HepG2 (cell line): ENCODE results near the gene ATP5F1E. TPM values are rescaled to one million over a fixed set of nuclear protein-coding genes. Genes with fewer than 3 reads are reported as not detected.

Experiments used
- HMG20B ChIP-seq: conservative IDR thresholded peaks from 2 replicates; pipeline ENCODE4 v1.6.1; 2016; ENCODE audit warnings: missing genetic modification reagents, missing compliant biosample characterization
- HOXA3 ChIP-seq: sonication (generic); formaldehyde crosslinking; IDR thresholded peaks from 2 replicates; pipeline ENCODE4 v1.5.0; 2020; ENCODE audit warnings: missing genetic modification reagents
- KDM2A ChIP-seq: sonication (generic); formaldehyde crosslinking; IDR thresholded peaks from 2 replicates; pipeline ENCODE4 v1.4.0; 2020; ENCODE audit warnings: low read depth, missing genetic modification reagents, borderline replicate concordance
- SALL2 ChIP-seq: sonication (generic); formaldehyde crosslinking; IDR thresholded peaks from 2 replicates; pipeline ENCODE4 v1.8.1; 2023; ENCODE audit warnings: mild to moderate bottlenecking, missing genetic modification reagents, inconsistent platforms
- SMARCC2 ChIP-seq: fragments of 450-650 bp; IDR thresholded peaks from 2 replicates; pipeline ENCODE4 v1.6.1; 2017; ENCODE audit warnings: antibody characterized with exemption, mild to moderate bottlenecking
- ZNF234 ChIP-seq: sonication (generic); formaldehyde crosslinking; conservative IDR thresholded peaks from 2 replicates; pipeline ENCODE4 v1.5.1; 2020; ENCODE audit warnings: mild to moderate bottlenecking, missing genetic modification reagents
- ZNF24 ChIP-seq: fragments of 450-650 bp; IDR thresholded peaks from 2 replicates; pipeline ENCODE4 v1.6.1; 2017; ENCODE audit warnings: antibody characterized with exemption, mild to moderate bottlenecking
- ZNF33B ChIP-seq: sonication (generic); formaldehyde crosslinking; IDR thresholded peaks from 2 replicates; pipeline ENCODE4 v1.5.1; 2020; ENCODE audit warnings: mild to moderate bottlenecking, missing genetic modification reagents
- ZNF607 ChIP-seq: sonication (generic); formaldehyde crosslinking; IDR thresholded peaks from 2 replicates; pipeline ENCODE4 v1.5.1; 2020; ENCODE audit warnings: missing genetic modification reagents, mild to moderate bottlenecking, borderline replicate concordance
- ZNF768 ChIP-seq: sonication (generic); formaldehyde crosslinking; IDR thresholded peaks from 2 replicates; pipeline ENCODE4 v1.4.0; 2020; ENCODE audit warnings: missing genetic modification reagents
- polyA plus RNA-seq, 8 experiments: library from polyadenylated mRNA; depleted of rRNA in 3 of 8; stranded (reverse) in 7 of 8; unstranded in 1 of 8; fragments of >200 nt; fragmentation: Illumina TruSeq in 4 of 8; extraction: Trizol in 4 of 8; gene quantifications; 2 replicates each; pipeline versions ENCODE4 v1.2.1 to v1.2.3, GENCODE V29; 2011 to 2016; ENCODE audit warnings: low read depth in 4 of 8, missing spikeins in 1 of 8, mixed read lengths in 1 of 8; ENCODE audit not compliant: insufficient read depth in 1 of 8
- total RNA-seq, 5 experiments: library from RNA; depleted of rRNA; stranded (reverse); fragments of >200 nt; fragmentation: Illumina TruSeq; extraction: Trizol; gene quantifications; 2 replicates each; pipeline ENCODE4 v1.2.3, GENCODE V29; 2016; ENCODE audit warnings: low read depth in 1 of 5
- TF ChIP-seq, protein P1 (sequence below): sonication (generic); formaldehyde crosslinking; IDR thresholded peaks from 2 replicates; pipeline ENCODE4 v1.9.0; 2021; ENCODE audit warnings: missing genetic modification reagents, mild to moderate bottlenecking, borderline replicate concordance
- TF ChIP-seq, protein P2 (sequence below): sonication (generic); formaldehyde crosslinking; IDR thresholded peaks from 2 replicates; pipeline ENCODE4 v1.5.0; 2020; ENCODE audit warnings: mild to moderate bottlenecking, missing genetic modification reagents
- TF ChIP-seq, protein P3 (sequence below): sonication (generic); formaldehyde crosslinking; IDR thresholded peaks from 2 replicates; pipeline ENCODE4 v1.4.0; 2020; ENCODE audit warnings: mild to moderate bottlenecking, missing genetic modification reagents
- TF ChIP-seq, protein P4 (sequence below): sonication (generic); formaldehyde crosslinking; IDR thresholded peaks from 2 replicates; pipeline ENCODE4 v1.8.0; 2022; ENCODE audit warnings: mild to moderate bottlenecking, missing genetic modification reagents; ENCODE audit not compliant: insufficient replicate concordance
- TF ChIP-seq, protein P5 (sequence below): sonication (generic); formaldehyde crosslinking; IDR thresholded peaks from 2 replicates; pipeline ENCODE4 v1.4.0; 2020; ENCODE audit warnings: missing genetic modification reagents; ENCODE audit errors: not compliant biosample characterization
- TF ChIP-seq, protein P6 (sequence below): sonication (generic); formaldehyde crosslinking; IDR thresholded peaks from 2 replicates; pipeline ENCODE4 v1.4.0; 2020; ENCODE audit warnings: missing genetic modification reagents

Gene ATP5F1E
- total and polyA plus RNA-seq, 2 of the 13 experiments (the other 11 are each of a cell fraction or from before 2014, with no cell fraction given), result 121 to 134 TPM

DNA sequence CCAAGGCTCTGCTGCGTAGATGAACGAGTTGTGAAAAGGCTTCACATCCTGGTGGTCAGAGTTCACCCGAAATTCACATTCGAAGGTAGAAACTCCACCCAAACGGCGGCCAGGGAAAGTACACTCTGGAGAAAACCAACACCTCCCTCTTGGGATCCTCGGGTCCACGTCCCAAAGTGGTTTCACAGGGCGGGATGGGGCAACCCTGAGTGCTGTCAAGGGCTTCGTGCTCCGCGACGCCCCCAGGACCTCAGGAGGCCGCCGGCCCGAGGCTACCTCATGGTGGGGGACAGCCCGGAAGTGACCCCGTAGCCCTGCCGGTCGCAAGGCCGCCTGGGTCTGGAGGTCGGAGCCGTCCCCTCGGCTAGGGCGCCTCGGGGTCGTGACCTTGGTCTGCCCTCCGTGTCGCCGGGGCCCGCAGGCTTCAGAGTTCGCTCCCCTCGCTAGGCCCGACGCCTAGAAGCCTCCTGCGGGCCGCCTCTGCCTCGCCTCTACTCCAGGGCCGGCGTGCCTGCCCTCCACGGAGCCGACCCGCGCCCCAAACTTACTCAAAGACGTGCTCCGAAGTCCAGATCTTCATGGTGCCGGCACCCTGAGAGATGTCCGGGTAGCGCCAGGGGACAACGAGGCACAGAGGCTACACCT is 10.1 kb upstream of the ATP5F1E start, which contains the start of gene PRELID3B (continued):
- TF ChIP-seq ZNF607 (peak; percentile 87), ZNF33B (peak; percentile 57; the same call in 1 of the 2 replicates), KDM2A (CRISPR knock-in tag) (peak; percentile 48; the same call in 1 of the 2 replicates), HMG20B (CRISPR knock-in tag) (no peak), ZNF768 (CRISPR knock-in tag) (0 out of 2 replicates have a peak, but pooled peaks have one; percentile 47), ZNF234 (CRISPR knock-in tag) (no peak), ZNF24 (no peak), HOXA3 (peak; percentile 57; the same call in 1 of the 2 replicates), SMARCC2 (no peak), SALL2 (CRISPR knock-in tag) (no peak)
- TF ChIP-seq, protein P1, sequence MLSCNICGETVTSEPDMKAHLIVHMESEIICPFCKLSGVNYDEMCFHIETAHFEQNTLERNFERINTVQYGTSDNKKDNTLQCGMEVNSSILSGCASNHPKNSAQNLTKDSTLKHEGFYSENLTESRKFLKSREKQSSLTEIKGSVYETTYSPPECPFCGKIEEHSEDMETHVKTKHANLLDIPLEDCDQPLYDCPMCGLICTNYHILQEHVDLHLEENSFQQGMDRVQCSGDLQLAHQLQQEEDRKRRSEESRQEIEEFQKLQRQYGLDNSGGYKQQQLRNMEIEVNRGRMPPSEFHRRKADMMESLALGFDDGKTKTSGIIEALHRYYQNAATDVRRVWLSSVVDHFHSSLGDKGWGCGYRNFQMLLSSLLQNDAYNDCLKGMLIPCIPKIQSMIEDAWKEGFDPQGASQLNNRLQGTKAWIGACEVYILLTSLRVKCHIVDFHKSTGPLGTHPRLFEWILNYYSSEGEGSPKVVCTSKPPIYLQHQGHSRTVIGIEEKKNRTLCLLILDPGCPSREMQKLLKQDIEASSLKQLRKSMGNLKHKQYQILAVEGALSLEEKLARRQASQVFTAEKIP, result no peak
- TF ChIP-seq, protein P2, sequence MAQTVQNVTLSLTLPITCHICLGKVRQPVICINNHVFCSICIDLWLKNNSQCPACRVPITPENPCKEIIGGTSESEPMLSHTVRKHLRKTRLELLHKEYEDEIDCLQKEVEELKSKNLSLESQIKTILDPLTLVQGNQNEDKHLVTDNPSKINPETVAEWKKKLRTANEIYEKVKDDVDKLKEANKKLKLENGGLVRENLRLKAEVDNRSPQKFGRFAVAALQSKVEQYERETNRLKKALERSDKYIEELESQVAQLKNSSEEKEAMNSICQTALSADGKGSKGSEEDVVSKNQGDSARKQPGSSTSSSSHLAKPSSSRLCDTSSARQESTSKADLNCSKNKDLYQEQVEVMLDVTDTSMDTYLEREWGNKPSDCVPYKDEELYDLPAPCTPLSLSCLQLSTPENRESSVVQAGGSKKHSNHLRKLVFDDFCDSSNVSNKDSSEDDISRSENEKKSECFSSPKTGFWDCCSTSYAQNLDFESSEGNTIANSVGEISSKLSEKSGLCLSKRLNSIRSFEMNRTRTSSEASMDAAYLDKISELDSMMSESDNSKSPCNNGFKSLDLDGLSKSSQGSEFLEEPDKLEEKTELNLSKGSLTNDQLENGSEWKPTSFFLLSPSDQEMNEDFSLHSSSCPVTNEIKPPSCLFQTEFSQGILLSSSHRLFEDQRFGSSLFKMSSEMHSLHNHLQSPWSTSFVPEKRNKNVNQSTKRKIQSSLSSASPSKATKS (CRISPR knock-in tag), result no peak
- TF ChIP-seq, protein P3, sequence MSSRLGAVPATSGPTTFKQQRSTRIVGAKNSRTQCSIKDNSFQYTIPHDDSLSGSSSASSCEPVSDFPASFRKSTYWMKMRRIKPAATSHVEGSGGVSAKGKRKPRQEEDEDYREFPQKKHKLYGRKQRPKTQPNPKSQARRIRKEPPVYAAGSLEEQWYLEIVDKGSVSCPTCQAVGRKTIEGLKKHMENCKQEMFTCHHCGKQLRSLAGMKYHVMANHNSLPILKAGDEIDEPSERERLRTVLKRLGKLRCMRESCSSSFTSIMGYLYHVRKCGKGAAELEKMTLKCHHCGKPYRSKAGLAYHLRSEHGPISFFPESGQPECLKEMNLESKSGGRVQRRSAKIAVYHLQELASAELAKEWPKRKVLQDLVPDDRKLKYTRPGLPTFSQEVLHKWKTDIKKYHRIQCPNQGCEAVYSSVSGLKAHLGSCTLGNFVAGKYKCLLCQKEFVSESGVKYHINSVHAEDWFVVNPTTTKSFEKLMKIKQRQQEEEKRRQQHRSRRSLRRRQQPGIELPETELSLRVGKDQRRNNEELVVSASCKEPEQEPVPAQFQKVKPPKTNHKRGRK (CRISPR knock-in tag), result no peak
- TF ChIP-seq, protein P4, sequence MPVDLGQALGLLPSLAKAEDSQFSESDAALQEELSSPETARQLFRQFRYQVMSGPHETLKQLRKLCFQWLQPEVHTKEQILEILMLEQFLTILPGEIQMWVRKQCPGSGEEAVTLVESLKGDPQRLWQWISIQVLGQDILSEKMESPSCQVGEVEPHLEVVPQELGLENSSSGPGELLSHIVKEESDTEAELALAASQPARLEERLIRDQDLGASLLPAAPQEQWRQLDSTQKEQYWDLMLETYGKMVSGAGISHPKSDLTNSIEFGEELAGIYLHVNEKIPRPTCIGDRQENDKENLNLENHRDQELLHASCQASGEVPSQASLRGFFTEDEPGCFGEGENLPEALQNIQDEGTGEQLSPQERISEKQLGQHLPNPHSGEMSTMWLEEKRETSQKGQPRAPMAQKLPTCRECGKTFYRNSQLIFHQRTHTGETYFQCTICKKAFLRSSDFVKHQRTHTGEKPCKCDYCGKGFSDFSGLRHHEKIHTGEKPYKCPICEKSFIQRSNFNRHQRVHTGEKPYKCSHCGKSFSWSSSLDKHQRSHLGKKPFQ (CRISPR knock-in tag), result peak; percentile 70
- TF ChIP-seq, protein P5, sequence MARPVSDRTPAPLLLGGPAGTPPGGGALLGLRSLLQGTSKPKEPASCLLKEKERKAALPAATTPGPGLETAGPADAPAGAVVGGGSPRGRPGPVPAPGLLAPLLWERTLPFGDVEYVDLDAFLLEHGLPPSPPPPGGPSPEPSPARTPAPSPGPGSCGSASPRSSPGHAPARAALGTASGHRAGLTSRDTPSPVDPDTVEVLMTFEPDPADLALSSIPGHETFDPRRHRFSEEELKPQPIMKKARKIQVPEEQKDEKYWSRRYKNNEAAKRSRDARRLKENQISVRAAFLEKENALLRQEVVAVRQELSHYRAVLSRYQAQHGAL (CRISPR knock-in tag), result no peak
- TF ChIP-seq, protein P6, sequence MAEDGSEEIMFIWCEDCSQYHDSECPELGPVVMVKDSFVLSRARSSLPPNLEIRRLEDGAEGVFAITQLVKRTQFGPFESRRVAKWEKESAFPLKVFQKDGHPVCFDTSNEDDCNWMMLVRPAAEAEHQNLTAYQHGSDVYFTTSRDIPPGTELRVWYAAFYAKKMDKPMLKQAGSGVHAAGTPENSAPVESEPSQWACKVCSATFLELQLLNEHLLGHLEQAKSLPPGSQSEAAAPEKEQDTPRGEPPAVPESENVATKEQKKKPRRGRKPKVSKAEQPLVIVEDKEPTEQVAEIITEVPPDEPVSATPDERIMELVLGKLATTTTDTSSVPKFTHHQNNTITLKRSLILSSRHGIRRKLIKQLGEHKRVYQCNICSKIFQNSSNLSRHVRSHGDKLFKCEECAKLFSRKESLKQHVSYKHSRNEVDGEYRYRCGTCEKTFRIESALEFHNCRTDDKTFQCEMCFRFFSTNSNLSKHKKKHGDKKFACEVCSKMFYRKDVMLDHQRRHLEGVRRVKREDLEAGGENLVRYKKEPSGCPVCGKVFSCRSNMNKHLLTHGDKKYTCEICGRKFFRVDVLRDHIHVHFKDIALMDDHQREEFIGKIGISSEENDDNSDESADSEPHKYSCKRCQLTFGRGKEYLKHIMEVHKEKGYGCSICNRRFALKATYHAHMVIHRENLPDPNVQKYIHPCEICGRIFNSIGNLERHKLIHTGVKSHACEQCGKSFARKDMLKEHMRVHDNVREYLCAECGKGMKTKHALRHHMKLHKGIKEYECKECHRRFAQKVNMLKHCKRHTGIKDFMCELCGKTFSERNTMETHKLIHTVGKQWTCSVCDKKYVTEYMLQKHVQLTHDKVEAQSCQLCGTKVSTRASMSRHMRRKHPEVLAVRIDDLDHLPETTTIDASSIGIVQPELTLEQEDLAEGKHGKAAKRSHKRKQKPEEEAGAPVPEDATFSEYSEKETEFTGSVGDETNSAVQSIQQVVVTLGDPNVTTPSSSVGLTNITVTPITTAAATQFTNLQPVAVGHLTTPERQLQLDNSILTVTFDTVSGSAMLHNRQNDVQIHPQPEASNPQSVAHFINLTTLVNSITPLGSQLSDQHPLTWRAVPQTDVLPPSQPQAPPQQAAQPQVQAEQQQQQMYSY (CRISPR knock-in tag), result no peak
